ENCODE measurements around the gene JMJD8.

JMJD8 gene

DNA sequence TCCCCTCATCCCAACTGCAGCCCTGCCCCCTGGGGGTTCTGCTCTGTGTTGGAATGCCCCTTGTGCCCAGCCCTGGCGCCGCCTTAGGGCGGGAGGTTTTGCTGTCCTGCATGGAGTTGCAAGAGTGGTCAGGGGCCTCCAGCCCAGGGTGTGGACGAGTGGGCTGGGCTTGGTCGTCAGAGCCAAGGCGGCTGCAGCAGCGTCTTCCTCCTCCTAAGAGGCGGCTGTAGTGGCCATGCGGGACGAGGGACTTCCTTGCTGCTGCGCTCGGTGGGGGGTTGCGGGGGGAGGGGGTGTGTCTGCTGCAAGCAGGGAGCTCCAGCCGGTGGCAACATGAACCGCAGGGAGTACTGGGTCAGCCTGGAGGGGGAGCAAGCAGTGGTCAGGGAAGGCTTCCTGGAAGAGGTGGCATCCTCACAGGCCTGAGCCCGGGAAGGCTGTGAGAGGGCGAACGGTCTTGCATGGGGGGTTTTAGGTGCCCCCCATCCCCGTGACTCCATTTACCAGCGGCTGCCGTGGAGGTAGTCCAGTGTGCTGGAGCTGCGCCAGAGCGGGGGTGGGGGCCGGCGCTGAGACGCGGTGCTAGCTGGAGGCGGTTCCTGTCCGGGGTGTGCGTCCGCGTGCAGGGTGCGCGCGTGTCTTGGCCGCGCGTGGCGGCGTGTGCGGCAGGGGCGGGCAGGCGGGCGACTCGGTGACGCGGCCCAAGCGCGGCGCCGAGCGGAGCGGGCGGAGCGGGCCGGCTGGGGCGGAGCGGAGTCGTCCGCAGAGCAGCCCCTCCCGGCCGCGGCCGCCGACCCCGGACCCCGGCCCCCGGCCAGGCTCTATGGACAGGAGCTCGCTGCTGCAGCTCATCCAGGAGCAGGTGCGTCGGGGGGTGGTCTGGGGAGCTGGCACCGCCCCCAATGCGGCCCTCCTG is 8.9 kb downstream of the JMJD8 start, which contains the start of gene RHBDL1:
Gene RHBDL1 (plus strand): TSS at position 704 of the 916 bp plus-strand sequence. CDS start 120 bp downstream, at position 824.
- DNase-seq, result peak; percentile 43

DNA sequence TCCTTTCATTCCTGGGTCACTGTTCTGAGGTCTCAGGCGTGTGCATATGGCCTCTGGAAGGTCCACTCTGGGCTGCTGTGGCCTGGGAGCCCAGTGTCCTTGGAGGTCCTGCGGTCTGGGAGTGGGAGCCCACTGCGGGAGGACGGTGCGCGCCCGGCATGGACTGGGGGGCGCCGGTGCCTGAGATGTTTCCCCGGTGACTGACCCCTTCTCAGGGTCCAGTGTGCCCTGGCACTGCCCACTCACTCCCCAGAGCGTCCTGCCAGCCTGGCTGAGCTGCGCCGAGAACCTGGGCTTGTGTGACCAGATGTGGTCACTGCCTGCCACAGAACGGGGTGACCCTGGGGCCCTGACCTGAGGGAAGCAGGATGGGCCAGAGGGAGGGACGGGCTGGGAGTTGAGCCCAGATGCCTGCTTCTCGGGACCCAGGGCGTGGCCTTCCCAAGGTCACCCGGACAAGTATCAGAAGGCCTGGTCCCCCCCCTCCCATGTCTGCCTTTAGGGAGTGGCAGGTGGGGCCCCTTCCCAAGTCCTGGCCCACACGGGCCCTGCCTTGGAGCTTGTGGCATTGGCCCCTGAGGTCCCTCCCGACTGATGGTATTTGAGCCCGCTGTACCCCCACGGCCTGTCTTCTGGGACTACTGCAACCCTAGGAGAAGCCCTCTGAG is 9.8 kb downstream of the JMJD8 start:
- no peak for DNase-seq

DNA sequence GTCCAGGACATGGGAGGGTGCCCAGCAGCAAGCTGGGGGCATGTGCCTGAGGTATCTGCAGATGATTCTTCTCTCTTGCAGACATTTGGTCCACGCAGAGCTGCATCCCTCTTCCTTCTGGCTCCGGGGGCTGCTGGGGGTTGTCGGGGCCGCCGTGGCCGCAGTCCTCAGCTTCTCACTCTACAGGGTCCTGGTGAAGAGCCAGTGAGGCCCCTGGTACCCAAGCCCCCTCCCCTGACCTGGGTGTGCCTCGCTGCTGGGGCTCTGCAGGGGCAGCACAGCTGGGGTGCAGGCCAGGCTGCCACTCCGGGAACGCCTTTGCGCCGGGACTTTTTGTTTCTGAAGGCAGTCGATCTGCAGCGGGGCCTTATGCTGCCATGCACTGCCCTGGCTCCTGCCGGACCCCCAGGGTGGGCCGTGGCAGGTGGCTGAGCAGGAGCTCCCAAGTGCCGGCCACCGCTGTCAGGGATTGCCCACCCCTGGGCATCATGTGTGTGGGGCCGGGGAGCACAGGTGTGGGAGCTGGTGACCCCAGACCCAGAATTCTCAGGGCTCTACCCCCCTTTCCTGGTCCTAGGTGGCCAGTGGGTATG is 10.6 kb downstream of the JMJD8 start:
- no peak for DNase-seq

DNA sequence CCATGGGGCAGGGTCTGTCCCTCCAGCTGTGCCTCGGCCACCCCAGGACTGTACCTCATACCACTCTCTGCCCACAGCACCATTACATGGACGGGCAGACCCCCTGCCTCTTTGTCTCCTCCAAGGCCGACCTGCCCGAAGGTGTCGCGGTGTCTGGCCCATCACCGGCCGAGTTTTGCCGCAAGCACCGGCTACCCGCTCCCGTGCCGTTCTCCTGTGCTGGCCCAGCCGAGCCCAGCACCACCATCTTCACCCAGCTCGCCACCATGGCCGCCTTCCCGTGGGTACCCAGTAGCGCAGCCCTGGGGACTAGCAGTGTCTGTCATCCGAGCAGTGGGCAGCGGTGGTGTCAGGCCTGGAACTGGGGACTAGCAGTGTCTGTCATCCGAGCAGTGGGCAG is 11.3 kb downstream of the JMJD8 start:
- DNase-seq, result no peak

DNA sequence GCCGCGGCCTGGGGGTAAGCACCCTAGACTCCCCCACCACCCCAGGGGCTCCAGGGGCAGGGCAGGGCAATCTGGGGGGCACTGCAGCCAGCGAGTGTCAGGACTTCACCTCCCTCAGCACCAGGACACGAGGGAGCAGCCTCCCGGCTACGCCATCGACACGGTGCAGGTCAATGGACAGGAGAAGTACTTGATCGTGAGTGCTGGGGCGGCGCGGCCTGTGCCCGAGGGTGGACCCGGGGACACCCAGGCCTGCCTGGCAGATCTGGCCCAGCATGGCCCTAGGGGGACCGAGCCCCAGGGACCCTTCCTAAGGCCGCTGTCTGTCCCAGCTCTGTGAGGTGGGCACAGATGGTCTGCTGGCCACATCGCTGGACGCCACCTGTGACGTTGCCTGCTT is 11.8 kb downstream of the JMJD8 start:
- no peak for DNase-seq

DNA sequence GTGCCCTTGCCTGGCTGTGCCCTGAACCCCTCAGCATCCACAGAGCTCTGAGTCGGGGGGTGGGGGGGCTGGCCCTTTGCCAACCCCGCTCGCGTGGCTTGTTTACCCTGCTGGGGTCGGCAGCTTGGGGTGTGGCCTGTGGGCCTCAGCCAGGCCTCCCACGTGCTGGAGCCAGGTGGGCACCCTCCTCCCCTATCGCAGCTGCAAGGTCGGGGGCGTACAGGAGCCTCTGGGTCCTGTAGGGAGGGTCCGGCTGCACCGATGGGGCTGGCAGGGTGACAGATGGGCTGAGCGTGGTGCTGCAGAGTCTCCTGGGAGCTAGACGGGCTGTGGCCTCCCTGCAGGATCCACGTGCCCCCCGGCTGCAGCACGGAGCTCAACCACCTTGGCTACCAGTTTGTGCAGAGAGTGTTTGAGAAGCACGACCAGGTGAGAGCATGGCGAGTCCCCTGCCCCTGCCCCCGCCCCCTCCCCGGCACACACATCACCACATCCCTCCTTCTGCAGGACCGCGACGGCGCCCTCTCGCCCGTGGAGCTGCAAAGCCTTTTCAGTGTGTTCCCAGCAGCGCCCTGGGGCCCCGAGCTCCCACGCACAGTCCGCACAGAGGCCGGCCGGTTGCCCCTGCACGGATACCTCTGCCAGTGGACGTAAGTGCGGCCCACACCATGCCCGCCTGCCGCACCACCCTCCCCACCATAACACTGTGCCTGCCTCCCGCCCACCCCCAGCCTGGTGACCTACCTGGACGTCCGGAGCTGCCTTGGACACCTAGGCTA is 12.6 kb downstream of the JMJD8 start:
- no peak for DNase-seq

DNA sequence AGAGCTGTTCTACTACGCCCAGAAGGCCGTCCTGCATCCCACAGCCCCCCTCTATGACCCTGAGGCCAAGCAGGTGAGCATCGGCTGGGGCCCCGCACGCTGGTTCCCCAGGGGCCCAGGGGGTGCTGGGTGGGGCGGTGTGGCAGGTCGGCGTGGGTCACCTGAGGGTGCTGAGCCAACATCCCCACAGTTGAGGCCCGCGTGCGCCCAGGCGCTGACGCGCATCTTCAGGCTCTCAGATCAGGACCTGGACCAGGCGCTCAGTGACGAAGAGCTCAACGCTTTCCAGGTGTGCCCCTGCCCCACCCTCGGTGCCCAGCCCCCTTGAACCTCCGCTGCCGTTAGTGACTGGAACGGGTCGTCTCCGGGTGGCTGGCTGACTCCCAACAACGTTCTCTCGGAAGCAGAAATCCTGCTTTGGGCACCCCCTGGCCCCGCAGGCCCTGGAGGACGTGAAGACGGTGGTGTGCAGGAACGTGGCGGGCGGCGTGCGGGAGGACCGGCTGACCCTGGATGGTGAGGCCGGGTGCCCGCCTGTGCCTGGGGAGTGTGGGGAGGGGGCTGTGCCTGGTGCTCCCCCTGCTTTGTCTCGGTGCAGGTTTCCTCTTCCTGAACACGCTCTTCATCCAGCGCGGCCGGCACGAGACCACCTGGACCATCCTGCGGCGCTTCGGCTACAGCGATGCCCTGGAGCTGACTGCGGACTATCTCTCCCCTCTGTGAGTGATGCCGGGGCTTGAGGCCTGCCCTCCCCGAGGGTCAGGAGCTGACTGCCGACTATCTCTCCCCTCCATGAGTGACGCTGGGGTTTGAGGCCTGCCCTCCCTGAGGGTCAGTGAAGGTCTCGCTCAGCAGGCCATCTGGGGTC is 13.4 kb downstream of the JMJD8 start:
- DNase-seq, result no peak

DNA sequence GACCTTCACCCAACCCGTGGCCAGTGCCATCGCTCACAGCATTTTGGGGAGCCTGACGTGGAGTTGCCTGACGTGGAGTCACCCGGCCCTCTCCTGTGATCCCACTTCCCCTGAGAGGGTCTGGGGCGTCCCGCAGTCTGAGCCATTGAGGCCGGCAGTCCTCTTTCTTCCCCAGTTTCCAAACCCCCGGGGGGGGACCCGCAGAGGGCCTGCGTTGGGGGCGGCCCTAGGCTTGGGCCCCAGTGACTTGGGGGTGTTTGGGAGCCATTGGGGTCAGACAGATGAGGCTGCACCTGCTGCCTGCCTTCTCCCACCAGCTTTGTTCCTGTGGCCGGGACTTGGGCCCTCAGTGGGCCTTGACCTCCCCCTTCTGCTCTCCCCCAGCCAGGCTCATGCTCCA is 14.5 kb downstream of the JMJD8 start:
- no peak for DNase-seq

DNA sequence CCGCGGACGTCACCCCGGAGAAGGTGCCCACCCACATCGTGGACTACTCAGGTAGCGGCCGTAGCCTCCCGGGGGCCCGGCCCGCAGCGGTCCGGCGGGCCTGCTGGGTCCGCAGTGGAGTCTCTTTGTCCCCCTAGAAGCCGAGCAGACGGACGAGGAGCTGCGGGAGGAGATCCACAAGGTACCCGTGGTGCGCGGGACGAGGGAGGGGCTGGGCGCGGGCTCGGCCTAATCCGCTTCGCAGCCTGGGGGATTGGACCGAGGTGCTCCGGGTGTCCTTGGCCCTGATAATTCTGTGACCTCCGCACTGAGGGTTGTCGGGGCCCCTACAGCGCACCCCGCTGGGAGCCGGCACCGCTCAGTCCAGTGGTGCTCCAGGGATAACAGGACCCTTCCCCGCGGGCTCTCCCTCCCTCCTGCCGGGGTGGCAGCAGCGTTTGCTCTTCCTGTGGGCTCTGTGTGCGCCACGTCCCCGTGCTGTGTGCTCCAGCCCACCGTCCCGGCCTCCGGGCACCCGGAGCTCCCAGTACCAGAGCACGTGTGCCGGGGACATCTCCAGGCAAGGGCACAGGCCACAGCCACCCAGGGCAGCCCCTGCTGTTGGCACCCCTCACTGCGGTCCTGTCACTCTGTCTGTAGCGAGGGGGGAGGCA is 15.5 kb downstream of the JMJD8 start:
- peak; percentile 51 for DNase-seq

DNA sequence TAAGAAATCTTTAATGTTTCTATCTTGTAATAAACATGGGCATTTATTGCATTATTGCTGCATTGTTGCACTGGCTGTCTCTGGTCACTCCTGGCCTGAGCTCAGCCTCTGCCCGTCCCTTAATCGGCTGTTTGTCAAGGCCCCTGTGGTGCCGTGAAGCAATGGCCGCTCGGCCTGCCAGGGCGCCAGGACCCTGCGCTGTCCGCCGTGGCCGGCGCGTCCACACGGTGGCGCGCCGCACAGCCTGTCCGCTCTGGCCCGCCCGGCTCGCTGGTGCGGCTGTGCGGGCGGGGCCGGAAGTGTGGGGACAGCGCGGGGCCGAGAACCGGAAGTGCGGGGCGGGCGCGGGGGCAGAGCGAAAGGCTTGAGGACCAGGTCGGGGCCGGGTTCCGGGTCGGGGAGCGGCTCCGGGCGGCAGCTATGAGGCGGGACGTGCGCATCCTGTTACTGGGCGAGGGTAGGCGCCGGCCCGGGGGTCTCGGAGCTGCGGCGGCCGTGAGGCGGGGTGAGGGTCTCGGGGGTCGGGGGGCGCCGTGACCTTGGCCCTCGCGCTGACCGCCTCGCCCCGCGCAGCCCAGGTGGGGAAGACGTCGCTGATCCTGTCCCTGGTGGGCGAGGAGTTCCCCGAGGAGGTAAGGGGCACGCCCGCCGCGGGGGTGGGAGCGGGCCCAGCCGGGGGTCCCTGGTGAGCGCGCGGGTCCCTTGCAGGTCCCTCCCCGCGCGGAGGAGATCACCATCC is 16.2 kb downstream of the JMJD8 start, which contains the start of gene RHOT2:
Gene RHOT2 (plus strand): TSS at position 353 of the 739 bp plus-strand sequence. CDS start 68 bp downstream, at position 421.
- peak; percentile 95 for DNase-seq

DNA sequence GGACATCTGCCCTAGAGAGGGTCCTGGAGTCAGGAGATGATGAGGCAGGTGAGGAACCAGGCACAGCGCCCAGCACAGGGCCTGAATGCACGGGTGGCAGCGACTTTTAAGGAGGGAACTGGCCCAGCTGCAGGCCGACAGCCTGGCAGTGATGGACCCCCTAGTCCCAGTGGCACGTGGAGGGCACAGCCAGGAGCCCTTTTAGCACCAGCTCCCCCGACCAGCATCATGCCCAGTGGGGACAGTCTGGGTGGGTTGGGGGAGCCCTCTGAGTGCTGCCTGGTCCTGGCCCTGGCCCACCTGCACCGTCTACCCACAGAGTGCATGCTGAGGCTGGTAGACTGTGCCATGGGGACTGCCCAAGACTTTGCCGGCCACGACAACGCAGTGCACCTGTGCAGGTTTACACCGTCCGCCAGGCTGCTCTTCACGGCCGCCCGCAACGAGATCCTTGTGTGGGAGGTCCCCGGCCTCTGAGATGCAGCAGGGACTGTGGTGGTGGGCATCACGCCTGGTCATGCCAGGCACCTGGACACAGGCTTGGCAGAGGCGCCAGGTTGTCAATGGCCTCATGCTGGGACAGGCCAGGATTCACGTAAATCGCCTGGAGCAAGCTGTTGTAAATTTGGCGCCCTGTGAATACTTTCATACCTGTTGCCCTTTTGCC is 16.9 kb downstream of the JMJD8 start:
- DNase-seq, result no peak

DNA sequence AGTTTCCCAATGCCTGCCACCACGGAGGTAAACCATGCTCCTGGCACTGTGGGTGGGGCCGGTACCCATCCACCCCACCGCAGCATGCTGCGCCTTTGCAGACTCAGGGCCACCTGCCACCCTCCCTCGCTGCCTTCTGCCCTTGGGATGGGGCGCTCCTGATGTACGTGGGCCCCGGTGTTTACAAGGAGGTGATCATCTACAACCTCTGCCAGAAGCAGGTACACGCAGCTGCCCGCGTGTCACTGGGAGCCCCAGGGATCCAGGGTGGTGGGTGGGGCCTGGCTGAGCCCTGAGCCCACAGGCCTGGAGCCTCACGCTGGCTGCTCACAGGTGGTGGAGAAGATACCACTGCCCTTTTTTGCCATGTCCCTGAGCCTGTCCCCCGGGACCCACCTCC is 17.6 kb downstream of the JMJD8 start:
- no peak for DNase-seq

DNA sequence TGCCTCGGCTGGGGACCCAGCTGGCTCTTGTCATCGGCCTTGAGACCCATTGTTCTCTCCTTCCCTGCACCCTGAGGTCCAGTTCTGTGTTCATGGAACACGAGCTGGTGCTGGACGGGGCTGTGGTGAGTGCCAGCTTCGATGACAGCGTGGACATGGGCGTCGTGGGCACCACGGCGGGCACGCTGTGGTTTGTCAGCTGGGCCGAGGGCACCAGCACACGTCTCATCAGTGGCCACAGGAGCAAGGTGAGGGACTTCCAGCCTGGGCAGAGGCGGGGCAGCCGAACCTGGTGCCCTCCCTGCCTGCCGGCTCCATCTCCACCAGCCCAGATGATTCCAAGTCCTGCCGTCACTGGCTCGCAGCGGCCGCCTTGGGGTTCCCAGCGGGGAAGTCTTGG is 21.5 kb downstream of the JMJD8 start:
- DNase-seq, result no peak

DNA sequence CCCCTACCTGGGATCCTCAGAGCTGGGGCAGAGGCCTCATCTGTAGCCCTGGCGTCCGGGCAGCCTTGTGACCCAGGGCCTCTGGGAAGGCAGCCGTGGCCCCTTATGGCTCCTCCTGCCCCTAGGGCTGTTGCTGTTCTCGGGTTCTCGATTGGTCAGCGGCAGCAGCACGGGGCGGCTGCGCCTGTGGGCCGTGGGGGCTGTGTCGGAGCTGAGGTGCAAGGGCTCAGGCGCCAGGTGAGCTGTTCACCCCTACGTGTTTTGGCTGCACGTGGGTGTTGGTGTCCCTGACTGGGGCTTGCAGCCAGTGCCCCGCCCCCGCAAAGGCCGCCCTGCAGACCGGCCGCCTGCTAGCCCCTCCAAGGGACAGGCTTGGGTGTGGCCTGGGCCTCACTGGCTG is 22.0 kb downstream of the JMJD8 start:
- no peak for DNase-seq

DNA sequence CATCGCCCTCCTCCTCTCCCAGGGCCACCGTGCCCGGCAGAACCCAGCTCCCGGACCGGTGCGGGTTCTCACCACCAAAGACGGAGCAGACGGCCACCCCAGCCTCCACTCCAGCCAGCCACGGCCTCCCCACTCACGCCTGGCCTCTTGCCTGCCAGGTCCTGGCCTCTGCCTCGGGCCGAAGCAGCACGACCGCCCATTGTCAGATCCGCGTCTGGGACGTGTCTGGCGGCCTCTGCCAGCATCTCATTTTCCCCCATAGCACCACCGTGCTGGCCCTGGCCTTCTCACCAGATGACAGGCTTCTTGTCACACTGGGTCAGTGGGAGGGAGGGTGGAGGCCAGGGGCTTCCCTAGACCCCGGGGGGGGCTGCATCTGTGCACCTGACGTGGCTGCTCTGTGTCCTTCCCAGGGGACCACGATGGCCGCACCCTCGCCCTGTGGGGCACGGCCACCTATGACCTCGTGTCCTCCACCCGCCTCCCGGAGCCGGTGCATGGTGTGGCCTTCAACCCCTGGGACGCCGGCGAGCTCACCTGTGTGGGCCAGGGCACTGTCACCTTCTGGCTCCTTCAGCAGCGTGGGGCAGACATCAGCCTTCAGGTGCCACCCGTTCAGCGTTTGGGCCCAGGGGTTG is 22.8 kb downstream of the JMJD8 start:
- no peak for DNase-seq

DNA sequence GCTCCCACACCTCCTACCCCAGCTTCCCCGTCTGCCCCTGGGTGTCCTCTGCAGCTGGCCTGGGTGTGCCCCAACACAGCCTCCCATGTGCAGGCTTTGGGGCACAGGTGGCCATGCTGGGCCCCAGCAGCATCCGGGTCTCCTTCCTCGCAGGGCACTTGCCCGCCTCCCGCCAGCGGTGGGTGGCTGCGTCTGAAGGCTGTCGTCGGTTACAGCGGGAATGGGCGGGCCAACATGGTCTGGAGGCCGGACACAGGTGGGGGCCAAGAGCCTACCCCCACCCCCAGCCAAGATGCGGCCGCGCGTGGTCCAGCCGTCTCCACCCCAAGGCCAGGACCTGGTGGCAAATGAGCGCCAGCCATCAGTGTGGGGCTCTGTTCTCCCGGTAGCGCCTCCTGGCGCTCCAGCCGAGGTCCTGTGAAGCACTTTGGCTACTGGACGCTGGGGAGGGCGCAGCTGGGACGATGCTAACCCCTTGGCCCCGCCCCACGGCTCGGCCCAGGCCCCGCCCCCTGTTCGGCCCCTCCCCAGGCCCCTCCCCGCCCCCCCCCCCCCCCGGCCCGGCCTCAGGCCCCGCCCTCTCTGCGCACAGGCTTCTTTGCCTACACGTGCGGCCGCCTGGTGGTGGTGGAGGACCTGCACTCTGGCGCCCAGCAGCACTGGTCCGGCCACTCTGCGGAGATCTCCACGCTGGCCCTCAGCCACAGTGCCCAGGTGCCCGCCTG is 23.5 kb downstream of the JMJD8 start:
- peak; percentile 98 for DNase-seq

DNA sequence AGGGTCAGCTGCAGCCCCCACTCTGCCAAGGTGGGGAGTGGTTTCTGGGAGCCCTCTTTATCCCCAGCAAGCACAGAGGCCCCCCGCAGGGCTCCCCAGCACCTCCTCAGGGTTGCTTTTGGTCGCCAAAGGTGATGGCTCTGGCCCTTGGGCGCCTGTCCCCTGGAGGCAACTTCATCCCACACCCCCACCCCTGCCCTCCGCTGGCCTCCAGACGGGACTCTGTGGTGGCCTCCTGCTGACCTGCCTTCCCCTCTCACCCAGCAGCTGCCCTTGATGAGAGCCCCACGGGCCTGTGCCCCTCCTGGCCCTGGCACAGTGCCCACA is 24.0 kb downstream of the JMJD8 start:
- no peak for DNase-seq

DNA sequence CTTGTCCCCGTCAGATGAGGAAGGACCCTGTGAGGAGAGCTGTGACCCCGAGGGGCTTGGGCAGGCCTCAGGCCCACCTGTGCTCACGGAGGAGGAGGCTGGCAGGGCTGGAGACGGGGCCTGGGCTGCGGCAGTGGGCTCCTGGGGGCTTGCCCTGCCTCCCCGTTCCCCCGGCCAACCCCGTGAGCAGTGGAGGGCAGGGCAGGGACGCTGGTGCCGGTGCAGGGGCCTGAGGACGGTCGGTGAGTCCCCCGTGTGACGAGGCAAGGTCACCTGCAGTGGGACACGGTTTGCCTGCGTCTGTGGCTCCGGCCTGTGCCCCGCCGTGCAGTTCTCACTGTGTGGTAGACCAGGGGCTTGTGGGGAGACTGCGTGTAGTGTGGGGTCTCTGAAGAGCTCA is 24.5 kb downstream of the JMJD8 start:
- no peak for DNase-seq

All from DMS53 (cell line).